PC-3 (cell line): Measurements from ENCODE around the gene CDH16.

Source experiments
- EZH2phosphoT487 ChIP-seq: fragments of 300-600 bp; sonication (generic); IDR thresholded peaks from 2 replicates; pipeline ENCODE4 v1.6.1; 2018; ENCODE audit warnings: mild to moderate bottlenecking, antibody characterized with exemption, low read length, borderline replicate concordance
- TF ChIP-seq, protein P1 (sequence below): fragments of 300-600 bp; sonication (generic); conservative IDR thresholded peaks from 2 replicates; pipeline ENCODE4 v1.5.1; 2017; ENCODE audit warnings: antibody characterized with exemption, low read depth, mild to moderate bottlenecking, low read length

DNA sequence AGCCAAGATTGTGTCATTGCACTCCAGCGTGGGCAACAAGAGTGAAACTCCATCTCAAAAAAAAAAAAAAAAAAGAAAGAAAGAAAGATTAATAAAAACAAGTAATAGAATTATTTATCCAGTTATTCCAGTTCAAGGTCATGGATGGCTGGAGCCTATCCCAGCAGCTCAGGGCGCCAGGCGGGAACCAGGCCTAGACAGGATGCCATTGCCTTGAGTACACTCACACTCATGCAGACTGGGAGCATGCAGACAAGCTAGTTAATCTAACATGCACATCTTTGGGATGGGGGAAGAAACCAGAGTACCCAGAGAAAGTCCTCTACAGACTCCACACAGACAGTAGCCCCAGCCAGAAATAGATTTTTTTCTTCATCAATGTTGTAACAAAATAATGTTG lies 20.5 kb downstream of the CDH16 start:
- no peak for TF ChIP-seq EZH2phosphoT487
- TF ChIP-seq, protein P1, sequence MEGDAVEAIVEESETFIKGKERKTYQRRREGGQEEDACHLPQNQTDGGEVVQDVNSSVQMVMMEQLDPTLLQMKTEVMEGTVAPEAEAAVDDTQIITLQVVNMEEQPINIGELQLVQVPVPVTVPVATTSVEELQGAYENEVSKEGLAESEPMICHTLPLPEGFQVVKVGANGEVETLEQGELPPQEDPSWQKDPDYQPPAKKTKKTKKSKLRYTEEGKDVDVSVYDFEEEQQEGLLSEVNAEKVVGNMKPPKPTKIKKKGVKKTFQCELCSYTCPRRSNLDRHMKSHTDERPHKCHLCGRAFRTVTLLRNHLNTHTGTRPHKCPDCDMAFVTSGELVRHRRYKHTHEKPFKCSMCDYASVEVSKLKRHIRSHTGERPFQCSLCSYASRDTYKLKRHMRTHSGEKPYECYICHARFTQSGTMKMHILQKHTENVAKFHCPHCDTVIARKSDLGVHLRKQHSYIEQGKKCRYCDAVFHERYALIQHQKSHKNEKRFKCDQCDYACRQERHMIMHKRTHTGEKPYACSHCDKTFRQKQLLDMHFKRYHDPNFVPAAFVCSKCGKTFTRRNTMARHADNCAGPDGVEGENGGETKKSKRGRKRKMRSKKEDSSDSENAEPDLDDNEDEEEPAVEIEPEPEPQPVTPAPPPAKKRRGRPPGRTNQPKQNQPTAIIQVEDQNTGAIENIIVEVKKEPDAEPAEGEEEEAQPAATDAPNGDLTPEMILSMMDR = no peak
